Measurements from ENCODE around the gene APOE.

GRCh38 chr19:44949550-44949949 lies 44.0 kb downstream of the APOE start:
- no peak for TF ChIP-seq CTCF (IDR thresholded peaks at IDR 0.05; ENCODE audit: control extremely low read depth in 1 of 3, insufficient read depth in 1 of 3, low read depth in 1 of 3, low read length in 3 of 3)
- TF ChIP-seq POLR2A (IDR thresholded peaks at IDR 0.05; ENCODE audit: control extremely low read depth in 1 of 2, low read depth in 2 of 2, low read length in 2 of 2), result no peak
- no peak for TF ChIP-seq CHD2 (IDR thresholded peaks at IDR 0.05; ENCODE audit: low read length)
- TF ChIP-seq YY1 (IDR thresholded peaks at IDR 0.05; ENCODE audit: low read depth, low read length), result no peak

Measured in H1 (cell line).